GM19324 (cell line): ENCODE results near the gene BEND5.

Experiments
- ATAC-seq: cut with Tn5 transposase; IDR thresholded peaks from one replicate; pipeline ENCODE4 v1.9.1; 2021; ENCODE audit warnings: mild to moderate bottlenecking, moderate library complexity; ENCODE audit not compliant: unreplicated experiment, low FRiP score

The BEND5 gene

GRCh38 chr1:48767975-48768510, 8.6 kb downstream of the BEND5 start:
- ATAC-seq, result no peak

- no peak for ATAC-seq
Measured at GRCh38 chr1:48765335-48765734, 11.4 kb downstream of the BEND5 start.

GRCh38 chr1:48761986-48762385, 14.7 kb downstream of the BEND5 start:
- ATAC-seq, result no peak

GRCh38 chr1:48761411-48761810, 15.3 kb downstream of the BEND5 start:
- ATAC-seq, result no peak

- no peak for ATAC-seq
Measured at GRCh38 chr1:48760857-48761256, 15.8 kb downstream of the BEND5 start.

GRCh38 chr1:48758976-48759375, 17.7 kb downstream of the BEND5 start:
- no peak for ATAC-seq

- ATAC-seq, result no peak
Measured at GRCh38 chr1:48757363-48757762, 19.3 kb downstream of the BEND5 start.

GRCh38 chr1:48756683-48757316, 19.9 kb downstream of the BEND5 start:
- no peak for ATAC-seq

GRCh38 chr1:48753293-48753692, 23.4 kb downstream of the BEND5 start:
- no peak for ATAC-seq

- peak; percentile 80 for ATAC-seq
Measured at GRCh38 chr1:48750109-48750508, 26.6 kb downstream of the BEND5 start.

GRCh38 chr1:48749068-48749467, 27.6 kb downstream of the BEND5 start:
- no peak for ATAC-seq

GRCh38 chr1:48746906-48747305, 29.8 kb downstream of the BEND5 start:
- ATAC-seq, result no peak

- ATAC-seq, result no peak
Measured at GRCh38 chr1:48744032-48744431, 32.7 kb downstream of the BEND5 start.

- no peak for ATAC-seq
Measured at GRCh38 chr1:48743480-48743879, 33.2 kb downstream of the BEND5 start.

- ATAC-seq, result no peak
Measured at GRCh38 chr1:48741380-48741779, 35.3 kb downstream of the BEND5 start.

GRCh38 chr1:48740621-48741020, 36.1 kb downstream of the BEND5 start:
- no peak for ATAC-seq

GRCh38 chr1:48739091-48739490, 37.6 kb downstream of the BEND5 start:
- no peak for ATAC-seq

GRCh38 chr1:48738356-48738755, 38.3 kb downstream of the BEND5 start:
- no peak for ATAC-seq

- ATAC-seq, result no peak
Measured at GRCh38 chr1:48735796-48736195, 40.9 kb downstream of the BEND5 start.

GRCh38 chr1:48730164-48730910, 46.4 kb downstream of the BEND5 start:
- peak; percentile 77 for ATAC-seq

GRCh38 chr1:48728584-48728983, 48.1 kb downstream of the BEND5 start:
- ATAC-seq, result no peak
